ENCODE results near the gene KPNA6.
"Not testable (repeated sequence)": the region's sequence is repeated elsewhere in the genome, so short reads cannot be mapped to it uniquely, and the experiment has no call there.

Gene KPNA6

GRCh38 chr1:32100807-32101708, 6.8 kb upstream of the KPNA6 start:
- no peak for DNase-seq (ENCODE audit: low read depth in 2 of 2)

- no peak for DNase-seq (ENCODE audit: low read depth in 2 of 2)
These were observed 3.7 kb upstream of the KPNA6 start for GRCh38 chr1:32104127-32104526.

GRCh38 chr1:32105338-32105737, 2.5 kb upstream of the KPNA6 start:
- DNase-seq (ENCODE audit: low read depth in 2 of 2), result no peak

GRCh38 chr1:32106663-32107275, 1.1 kb upstream of the KPNA6 start:
- DNase-seq (ENCODE audit: low read depth in 2 of 2), result no peak

GRCh38 chr1:32111040-32111623, 3.3 kb downstream of the KPNA6 start:
- no peak for DNase-seq (ENCODE audit: low read depth in 2 of 2)

- no peak for DNase-seq (ENCODE audit: low read depth in 2 of 2)
These were observed 3.9 kb downstream of the KPNA6 start for GRCh38 chr1:32111789-32112188.

- DNase-seq (ENCODE audit: low read depth in 2 of 2), result no peak
These were observed 5.0 kb downstream of the KPNA6 start for GRCh38 chr1:32112806-32113375.

GRCh38 chr1:32113436-32113835, 5.6 kb downstream of the KPNA6 start:
- DNase-seq (ENCODE audit: low read depth in 2 of 2), result not testable (repeated sequence)

GRCh38 chr1:32114420-32114819, 6.6 kb downstream of the KPNA6 start:
- no peak for DNase-seq (ENCODE audit: low read depth in 2 of 2)

- DNase-seq (ENCODE audit: low read depth in 2 of 2), result no peak
These were observed 7.6 kb downstream of the KPNA6 start for GRCh38 chr1:32115496-32115895.

- DNase-seq (ENCODE audit: low read depth in 2 of 2), result no peak
These were observed 8.7 kb downstream of the KPNA6 start for GRCh38 chr1:32116531-32116930.

- DNase-seq (ENCODE audit: low read depth in 2 of 2), result no peak
These were observed 14.3 kb downstream of the KPNA6 start for GRCh38 chr1:32122151-32122550.

- DNase-seq (ENCODE audit: low read depth in 2 of 2), result not testable (repeated sequence)
These were observed 15.5 kb downstream of the KPNA6 start for GRCh38 chr1:32123361-32123760.

- no peak for DNase-seq (ENCODE audit: low read depth in 2 of 2)
These were observed 17.5 kb downstream of the KPNA6 start for GRCh38 chr1:32125313-32125712.

- DNase-seq (ENCODE audit: low read depth in 2 of 2), result no peak
These were observed 18.9 kb downstream of the KPNA6 start for GRCh38 chr1:32126770-32127169.

GRCh38 chr1:32127409-32128198, 19.7 kb downstream of the KPNA6 start:
- no peak for DNase-seq (ENCODE audit: low read depth in 2 of 2)

GRCh38 chr1:32128479-32128878, 20.6 kb downstream of the KPNA6 start:
- DNase-seq (ENCODE audit: low read depth in 2 of 2), result no peak

- DNase-seq (ENCODE audit: low read depth in 2 of 2), result no peak
These were observed 21.1 kb downstream of the KPNA6 start for GRCh38 chr1:32128964-32129363.

GRCh38 chr1:32133950-32134280, 26.1 kb downstream of the KPNA6 start:
- DNase-seq (ENCODE audit: low read depth in 2 of 2), result not testable (repeated sequence)

- no peak for DNase-seq (ENCODE audit: low read depth in 2 of 2)
These were observed 29.3 kb downstream of the KPNA6 start for GRCh38 chr1:32137111-32137510.

GRCh38 chr1:32138965-32139364, 31.1 kb downstream of the KPNA6 start:
- DNase-seq (ENCODE audit: low read depth in 2 of 2), result no peak

Data from stimulated activated CD8-positive, alpha-beta memory T cell treated with anti-CD3 and anti-CD28 coated beads, Interleukin-15, amount 100 ng/mL, for 48 hours (primary cell).